MM.1S (cell line): ENCODE data around the gene LMCD1.

ENCODE experiments used
- DNase-seq: peaks from one replicate; pipeline ENCODE4 v3.0.0-alpha.2; 2015
- H2AFZ ChIP-seq: fragments of 300-600 bp; sonication (generic); 2 replicates; pipeline ENCODE4 v1.6.0; 2016; ENCODE audit warnings: antibody characterized with exemption, low read length
- H3F3A ChIP-seq: fragments of 300-600 bp; sonication (generic); 2 replicates; pipeline ENCODE4 v1.6.1; 2016; ENCODE audit warnings: mild to moderate bottlenecking, antibody characterized with exemption, low read length, moderate library complexity, mixed read lengths; ENCODE audit not compliant: insufficient read depth
- H3K27ac ChIP-seq: fragments of 300-600 bp; sonication (generic); 2 replicates; pipeline ENCODE4 v1.5.1; 2016; ENCODE audit warnings: mild to moderate bottlenecking, low read length
- H3K27me3 ChIP-seq: fragments of 300-600 bp; sonication (generic); replicated peaks from 2 replicates; pipeline ENCODE4 v1.6.0; 2016; ENCODE audit warnings: low read length; ENCODE audit not compliant: insufficient read depth
- H3K36me3 ChIP-seq: fragments of 300-600 bp; sonication (generic); replicated peaks from 2 replicates; pipeline ENCODE4 v1.6.1; 2016; ENCODE audit warnings: mild to moderate bottlenecking, low read length, mixed read lengths; ENCODE audit not compliant: insufficient read depth
- H3K4me1 ChIP-seq: fragments of 300-600 bp; sonication (generic); 2 replicates; pipeline ENCODE4 v1.6.1; 2016; ENCODE audit warnings: low read length, mixed read lengths
- H3K4me2 ChIP-seq: fragments of 300-600 bp; sonication (generic); 2 replicates; pipeline ENCODE4 v1.6.0; 2016; ENCODE audit warnings: low read depth, low read length
- H3K4me3 ChIP-seq: fragments of 300-600 bp; sonication (generic); 2 replicates; pipeline ENCODE4 v1.5.1; 2016; ENCODE audit warnings: low read length, mixed read lengths
- H3K79me2 ChIP-seq: fragments of 300-600 bp; sonication (generic); 2 replicates; pipeline ENCODE4 v1.6.1; 2016; ENCODE audit warnings: mixed run types, low read length, mixed read lengths
- H3K9ac ChIP-seq: fragments of 300-600 bp; sonication (generic); 2 replicates; pipeline ENCODE4 v1.6.1; 2016; ENCODE audit warnings: low read length, mixed read lengths
- H3K9me2 ChIP-seq: fragments of 300-600 bp; sonication (generic); replicated peaks from 2 replicates; pipeline ENCODE4 v1.6.1; 2016; ENCODE audit warnings: mild to moderate bottlenecking, low read length, mixed read lengths; ENCODE audit not compliant: insufficient read depth
- H3K9me3 ChIP-seq: fragments of 300-600 bp; sonication (generic); replicated peaks from 2 replicates; pipeline ENCODE4 v1.6.1; 2016; ENCODE audit warnings: mild to moderate bottlenecking, low read length, mixed read lengths; ENCODE audit not compliant: insufficient read depth
- H4K20me1 ChIP-seq: fragments of 300-600 bp; sonication (generic); 2 replicates; pipeline ENCODE4 v1.6.1; 2016; ENCODE audit warnings: mild to moderate bottlenecking, low read length, moderate library complexity, mixed read lengths; ENCODE audit not compliant: insufficient read depth
- EZH2 ChIP-seq: fragments of 300-600 bp; sonication (generic); optimal IDR thresholded peaks from 2 replicates; pipeline ENCODE3; 2017; ENCODE audit warnings: low read depth, mild to moderate bottlenecking, antibody characterized with exemption, low read length, mixed read lengths
- EZH2phosphoT487 ChIP-seq: fragments of 300-600 bp; sonication (generic); IDR thresholded peaks from 2 replicates; pipeline ENCODE4 v1.6.1; 2018; ENCODE audit warnings: antibody characterized with exemption, low read length
- TF ChIP-seq, protein P1 (sequence below): fragments of 300-600 bp; sonication (generic); IDR thresholded peaks from 2 replicates; pipeline ENCODE4 v1.5.1; 2016; ENCODE audit warnings: antibody characterized with exemption, low read length, mixed read lengths

LMCD1 gene

GRCh38 chr3:8563597-8563996 is 62.0 kb downstream of the LMCD1 start:
- Histone ChIP-seq H2AFZ (no peak overlapping the region), H3K79me2 (no peaks in the 10 kb centered on the region), H3K4me1 (no peaks in the 10 kb centered on the region), H3F3A (no peaks in the 10 kb centered on the region), H3K4me2 (no peak overlapping the region), H3K9me3 (no peaks in the 10 kb centered on the region), H3K27me3 (no peaks in the 10 kb centered on the region), H3K36me3 (no peaks in the 10 kb centered on the region), H3K9me2 (no peaks in the 10 kb centered on the region), H3K27ac (no peak overlapping the region), H3K4me3 (no peak overlapping the region), H4K20me1 (no peaks in the 10 kb centered on the region), H3K9ac (no peak overlapping the region)
- DNase-seq = no peak
- TF ChIP-seq EZH2phosphoT487 = no peak
- TF ChIP-seq, protein P1, sequence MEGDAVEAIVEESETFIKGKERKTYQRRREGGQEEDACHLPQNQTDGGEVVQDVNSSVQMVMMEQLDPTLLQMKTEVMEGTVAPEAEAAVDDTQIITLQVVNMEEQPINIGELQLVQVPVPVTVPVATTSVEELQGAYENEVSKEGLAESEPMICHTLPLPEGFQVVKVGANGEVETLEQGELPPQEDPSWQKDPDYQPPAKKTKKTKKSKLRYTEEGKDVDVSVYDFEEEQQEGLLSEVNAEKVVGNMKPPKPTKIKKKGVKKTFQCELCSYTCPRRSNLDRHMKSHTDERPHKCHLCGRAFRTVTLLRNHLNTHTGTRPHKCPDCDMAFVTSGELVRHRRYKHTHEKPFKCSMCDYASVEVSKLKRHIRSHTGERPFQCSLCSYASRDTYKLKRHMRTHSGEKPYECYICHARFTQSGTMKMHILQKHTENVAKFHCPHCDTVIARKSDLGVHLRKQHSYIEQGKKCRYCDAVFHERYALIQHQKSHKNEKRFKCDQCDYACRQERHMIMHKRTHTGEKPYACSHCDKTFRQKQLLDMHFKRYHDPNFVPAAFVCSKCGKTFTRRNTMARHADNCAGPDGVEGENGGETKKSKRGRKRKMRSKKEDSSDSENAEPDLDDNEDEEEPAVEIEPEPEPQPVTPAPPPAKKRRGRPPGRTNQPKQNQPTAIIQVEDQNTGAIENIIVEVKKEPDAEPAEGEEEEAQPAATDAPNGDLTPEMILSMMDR = no peak
- TF ChIP-seq EZH2 = no peak

DNA sequence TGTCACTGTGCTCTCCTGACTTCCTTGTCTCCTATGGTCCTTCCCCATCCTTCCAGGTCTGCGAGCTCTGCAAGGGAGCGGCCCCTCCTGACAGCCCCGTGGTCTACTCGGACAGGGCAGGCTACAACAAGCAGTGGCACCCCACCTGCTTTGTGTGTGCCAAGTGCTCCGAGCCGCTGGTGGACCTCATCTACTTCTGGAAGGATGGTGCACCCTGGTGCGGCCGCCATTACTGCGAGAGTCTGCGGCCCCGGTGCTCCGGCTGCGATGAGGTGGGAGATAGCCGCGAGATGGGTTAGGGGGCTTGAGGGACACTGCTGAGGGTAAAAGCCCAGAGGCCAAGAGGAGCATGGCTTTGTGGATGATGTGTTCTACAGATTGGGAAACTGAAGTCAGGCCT is 63.8 kb downstream of the LMCD1 start:
- no peaks in the 10 kb centered on the region for H3F3A ChIP-seq
- no peaks in the 10 kb centered on the region for H3K4me1 ChIP-seq
- no peaks in the 10 kb centered on the region for H3K79me2 ChIP-seq
- no peaks in the 10 kb centered on the region for H3K9me2 ChIP-seq
- no peak overlapping the region for H3K27ac ChIP-seq
- TF ChIP-seq EZH2 (no peak), EZH2phosphoT487 (no peak)
- TF ChIP-seq, protein P1 = no peak
- H2AFZ ChIP-seq = no peak overlapping the region
- no peaks in the 10 kb centered on the region for H3K36me3 ChIP-seq
- no peak overlapping the region for H3K9ac ChIP-seq
- no peak for DNase-seq
- no peaks in the 10 kb centered on the region for H3K9me3 ChIP-seq
- H3K4me2 ChIP-seq = no peak overlapping the region
- H4K20me1 ChIP-seq = no peaks in the 10 kb centered on the region
- H3K4me3 ChIP-seq = no peak overlapping the region
- no peaks in the 10 kb centered on the region for H3K27me3 ChIP-seq

DNA sequence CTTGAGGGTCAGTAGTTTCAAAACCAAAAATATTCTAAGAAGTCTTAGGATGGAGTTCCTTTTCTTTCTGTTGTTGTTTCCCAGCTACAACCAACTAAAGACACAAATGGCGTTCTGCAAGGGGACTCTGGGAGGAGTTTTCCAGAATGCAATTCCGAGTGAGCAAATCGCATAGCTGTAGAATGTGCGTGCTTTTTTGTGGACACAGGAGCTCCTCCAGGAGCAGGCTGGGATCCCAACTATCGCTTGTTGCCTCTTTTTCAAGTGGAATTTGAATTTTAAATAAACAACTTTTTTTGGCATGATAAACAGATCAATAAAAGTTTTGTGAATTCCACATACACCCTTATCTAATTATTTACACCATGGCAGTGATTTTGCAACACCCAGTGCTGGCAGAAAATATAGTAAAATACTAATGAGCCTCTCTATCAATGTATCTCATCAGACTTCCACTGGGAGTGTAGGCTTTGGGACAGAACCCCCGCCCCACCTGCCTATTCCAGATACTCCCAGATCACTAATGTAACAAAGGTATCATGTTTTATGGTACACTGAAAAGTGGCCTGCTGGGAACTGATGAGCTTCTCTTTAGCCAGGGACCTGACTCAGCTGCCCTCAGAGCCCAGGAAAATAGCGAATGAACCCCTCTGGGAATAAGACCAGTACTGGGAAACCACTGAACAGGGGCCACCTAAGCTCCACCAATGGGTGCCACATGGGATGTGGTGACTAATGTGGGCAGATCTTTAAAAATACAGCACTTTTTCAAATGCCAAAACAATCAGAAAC is 66.4 kb downstream of the LMCD1 start:
- no peaks in the 10 kb centered on the region for H3K4me1 ChIP-seq
- no peaks in the 10 kb centered on the region for H4K20me1 ChIP-seq
- TF ChIP-seq, protein P1 = no peak
- TF ChIP-seq EZH2phosphoT487 (no peak), EZH2 (no peak)
- no peak overlapping the region for H3K4me3 ChIP-seq
- H3K36me3 ChIP-seq = no peaks in the 10 kb centered on the region
- H3K79me2 ChIP-seq = no peaks in the 10 kb centered on the region
- H3K9me2 ChIP-seq = no peaks in the 10 kb centered on the region
- no peaks in the 10 kb centered on the region for H3F3A ChIP-seq
- no peak overlapping the region for H3K9ac ChIP-seq
- H3K4me2 ChIP-seq = no peak overlapping the region
- H3K9me3 ChIP-seq = no peaks in the 10 kb centered on the region
- H3K27ac ChIP-seq = no peak overlapping the region
- no peak overlapping the region for H2AFZ ChIP-seq
- DNase-seq = no peak
- H3K27me3 ChIP-seq = no peaks in the 10 kb centered on the region
